OCI-LY1 (cell line): Measurements from ENCODE around the gene SUGCT.

Source experiments
- H2AFZ ChIP-seq: fragments of 200-600 bp; sonication (generic), shearing (Covaris generic); 2 replicates; pipeline ENCODE4 v1.6.0; 2014; ENCODE audit warnings: antibody characterized with exemption, mild to moderate bottlenecking, low read length
- H3F3A ChIP-seq: fragments of 200-600 bp; sonication (generic), shearing (Covaris generic); 2 replicates; pipeline ENCODE4 v1.6.0; 2014; ENCODE audit warnings: mild to moderate bottlenecking, antibody characterized with exemption, low read length, moderate library complexity; ENCODE audit not compliant: insufficient read depth
- H3K27ac ChIP-seq: fragments of 200-600 bp; sonication (generic); 2 replicates; pipeline ENCODE4 v1.5.1; 2014; ENCODE audit warnings: low read length, mixed run types, mild to moderate bottlenecking, low read depth; ENCODE audit not compliant: poor library complexity, severe bottlenecking
- H3K27me3 ChIP-seq: fragments of 200-600 bp; sonication (generic); 2 replicates; pipeline ENCODE4 v1.6.0; 2014; ENCODE audit warnings: antibody characterized with exemption, mild to moderate bottlenecking, low read length, moderate library complexity; ENCODE audit not compliant: insufficient read depth
- H3K36me3 ChIP-seq: fragments of 200-600 bp; sonication (generic); 2 replicates; pipeline ENCODE4 v1.6.1; 2014; ENCODE audit warnings: mild to moderate bottlenecking, antibody characterized with exemption, low read length, moderate library complexity, mixed read lengths; ENCODE audit not compliant: insufficient read depth
- H3K4me1 ChIP-seq: fragments of 200-600 bp; sonication (generic); 2 replicates; pipeline ENCODE4 v1.5.1; 2014; ENCODE audit warnings: mild to moderate bottlenecking, low read length, moderate library complexity; ENCODE audit not compliant: insufficient read depth, severe bottlenecking
- H3K4me2 ChIP-seq: fragments of 200-600 bp; sonication (generic), shearing (Covaris generic); 2 replicates; pipeline ENCODE4 v1.6.1; 2014; ENCODE audit warnings: low read length
- H3K4me3 ChIP-seq: fragments of 200-600 bp; sonication (generic); 2 replicates; pipeline ENCODE4 v1.5.1; 2014; ENCODE audit warnings: low read length, low read depth, mild to moderate bottlenecking, mixed read lengths; ENCODE audit not compliant: poor library complexity, severe bottlenecking
- H3K79me2 ChIP-seq: fragments of 200-600 bp; shearing (Covaris generic); 2 replicates; pipeline ENCODE4 v1.6.1; 2016; ENCODE audit warnings: mixed run types, low read length, mixed read lengths; ENCODE audit not compliant: insufficient read depth
- H3K9ac ChIP-seq: fragments of 200-600 bp; sonication (generic), shearing (Covaris generic); 2 replicates; pipeline ENCODE4 v1.6.1; 2014; ENCODE audit warnings: mild to moderate bottlenecking, low read length, mixed read lengths
- H3K9me2 ChIP-seq: fragments of 200-600 bp; sonication (generic), shearing (Covaris generic); 2 replicates; pipeline ENCODE4 v1.6.1; 2014; ENCODE audit warnings: low read depth, mild to moderate bottlenecking, low read length, mixed read lengths
- H3K9me3 ChIP-seq: fragments of 200-600 bp; shearing (Covaris generic); 2 replicates; pipeline ENCODE4 v1.6.1; 2014; ENCODE audit warnings: low read length, mixed read lengths
- H4K20me1 ChIP-seq: fragments of 200-600 bp; sonication (generic), shearing (Covaris generic); 2 replicates; pipeline ENCODE4 v1.6.0; 2016; ENCODE audit warnings: mild to moderate bottlenecking, low read length; ENCODE audit not compliant: insufficient read depth
- CTCF ChIP-seq: fragments of 200-600 bp; sonication (generic), shearing (Covaris generic); IDR thresholded peaks from 2 replicates; pipeline ENCODE4 v1.5.1; 2017; ENCODE audit warnings: mild to moderate bottlenecking, antibody characterized with exemption, low read length, moderate library complexity, mixed read lengths
- EZH2 ChIP-seq: fragments of 200-600 bp; sonication (generic), shearing (Covaris generic); IDR thresholded peaks from 2 replicates; pipeline ENCODE4 v1.8.0; 2017; ENCODE audit warnings: borderline replicate concordance, mixed run types, mild to moderate bottlenecking, antibody characterized with exemption, low read length, moderate library complexity, mixed read lengths

The SUGCT gene

GRCh38 chr7:40175725-40176510 lies 41.1 kb downstream of the SUGCT start:
- Histone ChIP-seq H3F3A (no peaks in the 10 kb centered on the region), H4K20me1 (no peaks in the 10 kb centered on the region), H3K27me3 (no peaks in the 10 kb centered on the region; the same call in 1 of the 2 replicates), H2AFZ (no peak overlapping the region), H3K27ac (no peak overlapping the region), H3K4me2 (no peak overlapping the region), H3K9me2 (no peaks in the 10 kb centered on the region), H3K36me3 (no peaks in the 10 kb centered on the region), H3K4me3 (no peak overlapping the region), H3K9ac (no peak overlapping the region), H3K4me1 (no peaks in the 10 kb centered on the region), H3K9me3 (no peaks in the 10 kb centered on the region), H3K79me2 (no peaks in the 10 kb centered on the region)
- TF ChIP-seq CTCF (no peak), EZH2 (no peak)

DNA sequence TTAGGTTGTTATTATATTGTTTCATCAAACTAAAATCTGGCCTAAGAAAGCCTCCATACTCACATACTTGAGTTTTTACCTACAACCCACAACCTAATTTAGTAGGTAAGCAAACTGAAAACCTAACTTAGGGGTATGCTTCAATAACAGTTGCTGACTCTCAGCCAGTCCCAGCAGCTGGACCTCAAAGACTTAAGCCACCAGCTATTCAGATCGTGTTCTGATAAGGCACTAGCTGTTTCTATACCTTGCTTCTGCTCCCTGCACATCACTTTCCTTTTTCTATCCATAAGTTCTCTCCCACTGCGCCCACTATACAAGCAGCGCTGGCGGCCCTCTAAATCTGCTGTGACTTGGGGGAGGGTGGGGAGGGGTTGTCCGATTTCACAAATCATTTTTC lies 42.3 kb downstream of the SUGCT start:
- no peaks in the 10 kb centered on the region for H3K9me2 ChIP-seq
- no peaks in the 10 kb centered on the region; the same call in 1 of the 2 replicates for H3K27me3 ChIP-seq
- no peak overlapping the region for H2AFZ ChIP-seq
- H3K4me2 ChIP-seq = no peak overlapping the region
- no peak overlapping the region for H3K27ac ChIP-seq
- H3F3A ChIP-seq = no peaks in the 10 kb centered on the region
- no peak overlapping the region for H3K4me3 ChIP-seq
- no peak overlapping the region for H3K9ac ChIP-seq
- H3K4me1 ChIP-seq = no peaks in the 10 kb centered on the region
- no peaks in the 10 kb centered on the region for H3K9me3 ChIP-seq
- no peaks in the 10 kb centered on the region for H4K20me1 ChIP-seq
- H3K36me3 ChIP-seq = no peaks in the 10 kb centered on the region
- H3K79me2 ChIP-seq = no peaks in the 10 kb centered on the region
- no peak for TF ChIP-seq CTCF
- no peak for TF ChIP-seq EZH2

DNA sequence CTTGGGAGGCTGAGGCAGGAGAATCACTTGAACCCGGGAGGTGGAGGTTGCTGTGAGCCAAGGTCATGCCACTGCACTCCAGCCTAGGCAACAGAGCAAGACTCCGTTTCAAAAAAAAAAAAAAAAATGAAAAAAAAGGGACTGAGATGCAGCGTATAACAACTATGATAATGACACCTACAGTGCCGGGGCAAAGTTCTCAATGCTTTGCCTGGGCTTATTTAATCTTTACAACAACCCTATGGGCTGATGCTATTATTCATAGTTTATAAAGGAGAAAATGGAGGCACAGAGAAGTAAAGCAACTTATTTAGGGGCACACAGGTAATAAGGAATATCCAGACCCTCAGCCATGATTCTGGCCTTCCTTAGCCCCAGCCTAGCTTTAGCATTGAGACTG lies 47.6 kb downstream of the SUGCT start:
- TF ChIP-seq EZH2 (no peak), CTCF (no peak)
- Histone ChIP-seq H3K4me3 (no peak overlapping the region), H3K27ac (no peak overlapping the region), H4K20me1 (no peaks in the 10 kb centered on the region), H3K36me3 (no peaks in the 10 kb centered on the region), H3K9me2 (no peaks in the 10 kb centered on the region), H3K9ac (no peak overlapping the region), H2AFZ (no peak overlapping the region), H3K9me3 (no peaks in the 10 kb centered on the region), H3K79me2 (no peaks in the 10 kb centered on the region), H3F3A (no peaks in the 10 kb centered on the region), H3K4me1 (no peaks in the 10 kb centered on the region), H3K27me3 (no peaks in the 10 kb centered on the region), H3K4me2 (no peak overlapping the region)
